GM18520 (cell line): ENCODE data around the gene HSF2BP.
"Not testable (repeated sequence)": the region's sequence is repeated elsewhere in the genome, so short reads cannot be mapped to it uniquely, and the experiment has no call there.

Source experiments
- ATAC-seq: cut with Tn5 transposase; IDR thresholded peaks from one replicate; pipeline ENCODE4 v1.9.1; 2021; ENCODE audit not compliant: unreplicated experiment

HSF2BP gene

GRCh38 chr21:43688906-43689305 is 29.6 kb upstream of the HSF2BP start:
- ATAC-seq: no peak

- ATAC-seq: no peak
Measured at GRCh38 chr21:43687566-43688399, 28.5 kb upstream of the HSF2BP start.

GRCh38 chr21:43686811-43687565 is 27.7 kb upstream of the HSF2BP start:
- no peak for ATAC-seq

GRCh38 chr21:43684424-43684823 is 25.1 kb upstream of the HSF2BP start:
- no peak for ATAC-seq

GRCh38 chr21:43681650-43682049 is 22.4 kb upstream of the HSF2BP start:
- no peak for ATAC-seq

GRCh38 chr21:43680421-43680820 is 21.1 kb upstream of the HSF2BP start:
- ATAC-seq: not testable (repeated sequence)

GRCh38 chr21:43679951-43680350 is 20.7 kb upstream of the HSF2BP start:
- ATAC-seq: no peak

GRCh38 chr21:43676391-43676790 is 17.1 kb upstream of the HSF2BP start:
- no peak for ATAC-seq

GRCh38 chr21:43675871-43676270 is 16.6 kb upstream of the HSF2BP start:
- ATAC-seq: no peak

GRCh38 chr21:43669828-43670605 is 10.7 kb upstream of the HSF2BP start:
- no peak for ATAC-seq

GRCh38 chr21:43667191-43667904 is 8.1 kb upstream of the HSF2BP start:
- ATAC-seq: no peak

- no peak for ATAC-seq
Measured at GRCh38 chr21:43665879-43666278, 6.6 kb upstream of the HSF2BP start.

- ATAC-seq: no peak
Measured at GRCh38 chr21:43664358-43664757, 5.1 kb upstream of the HSF2BP start.

- ATAC-seq: no peak
Measured at GRCh38 chr21:43663033-43663432, 3.7 kb upstream of the HSF2BP start.

- no peak for ATAC-seq
Measured at GRCh38 chr21:43662286-43662685, 3.0 kb upstream of the HSF2BP start.

- no peak for ATAC-seq
Measured at GRCh38 chr21:43658769-43659135, 536 bp downstream of the HSF2BP start.

GRCh38 chr21:43658088-43658741 is 1.1 kb downstream of the HSF2BP start:
- no peak for ATAC-seq

- ATAC-seq: no peak
Measured at GRCh38 chr21:43657355-43658087, 1.8 kb downstream of the HSF2BP start.

GRCh38 chr21:43654806-43655489 is 4.3 kb downstream of the HSF2BP start:
- no peak for ATAC-seq
